A549 (cell line): ENCODE data around the gene CLCF1.

Experiments used
- CTCF ChIP-seq: fragments of >200 bp; sonication (Bioruptor Twin); formaldehyde crosslinking; IDR thresholded peaks from 3 replicates; pipeline ENCODE4 v1.5.1; 2016
- RCOR1 ChIP-seq: fragments of 150-350 bp; IDR thresholded peaks from 2 replicates; pipeline ENCODE4 v1.6.1; 2014; ENCODE audit warnings: antibody characterized with exemption, low read length, low read depth

GRCh38 chr11:67412495-67413179 is 39.2 kb upstream of the CLCF1 start:
- TF ChIP-seq CTCF (no peak), RCOR1 (no peak)
